Endothelial cell of umbilical vein (primary cell): ENCODE results near the gene FIGNL2. TPM values are rescaled to one million over a fixed set of nuclear protein-coding genes. Genes with fewer than 3 reads are reported as not detected.

Experiments
- BruUV-seq: library from RNA; stranded (reverse); fragments of 400-500 nt; replicated peaks from 2 replicates; lab custom pipeline; 2021; lab: Mats Ljungman, UMichigan
- CTCF ChIA-PET: fragments of 300-600, 350-600 bp; sonication (Branson Sonifier 250); formaldehyde crosslinking; loops from one replicate; lab custom pipeline; 2021; ENCODE audit warnings: antibody characterized with exemption, inconsistent platforms; lab: Charles Lee
- POLR2A ChIA-PET: fragments of 300-600, 350-600 bp; sonication (Branson Sonifier 250); formaldehyde crosslinking; loops from one replicate; lab custom pipeline; 2021; ENCODE audit warnings: antibody characterized with exemption, inconsistent platforms; lab: Charles Lee
- DNase-seq: peaks from one replicate; pipeline ENCODE4 v3.0.0-alpha.2; 2011; ENCODE audit warnings: low read depth, low spot score
- FAIRE-seq: peaks from 2 replicates; lab custom pipeline; 2011; peaks lifted over from hg19 to GRCh38; lab: Jason Lieb, UNC
- H2AFZ ChIP-seq: 2 replicates; pipeline ENCODE4 v1.6.0; 2012; ENCODE audit warnings: low read depth, low read length, control low read depth, inconsistent platforms
- H3K27ac ChIP-seq: 2 replicates; pipeline ENCODE4 v1.5.1; 2011; ENCODE audit warnings: low read depth, mild to moderate bottlenecking, control low read depth, low read length, moderate library complexity; ENCODE audit not compliant: insufficient read depth
- H3K27me3 ChIP-seq, 2 experiments: 2 replicates each; pipeline versions ENCODE4 v1.6.0 to v1.6.1; 2011; ENCODE audit warnings: low read length in 2 of 2, mixed read lengths in 1 of 2; ENCODE audit not compliant: control insufficient read depth in 2 of 2, insufficient read depth in 2 of 2
- H3K36me3 ChIP-seq, 2 experiments: 2 replicates in 1 of 2; 3 replicates in 1 of 2; pipeline ENCODE4 v1.5.1; 2011; ENCODE audit warnings: low read length in 2 of 2, mild to moderate bottlenecking in 1 of 2, moderate library complexity in 1 of 2; ENCODE audit not compliant: control insufficient read depth in 2 of 2, insufficient read depth in 2 of 2; ENCODE audit errors: extremely low read depth in 1 of 2
- H3K4me1 ChIP-seq: 3 replicates; pipeline ENCODE4 v1.5.1; 2011; ENCODE audit warnings: mild to moderate bottlenecking, low read length; ENCODE audit not compliant: control insufficient read depth, insufficient read depth; ENCODE audit errors: extremely low read depth
- H3K4me2 ChIP-seq: 2 replicates; pipeline ENCODE4 v1.6.1; 2011; ENCODE audit warnings: low read length, control low read depth, mixed read lengths; ENCODE audit not compliant: insufficient read depth
- H3K4me3 ChIP-seq, 3 experiments: fragments of 200-600 bp in 1 of 3; sonication (generic), shearing (Covaris generic) in 1 of 3; replicated peaks in 1 of 3; 2 replicates each; pipeline ENCODE4 v1.5.1; 2011 to 2016; ENCODE audit warnings: control low read depth in 3 of 3, low read length in 3 of 3, mild to moderate bottlenecking in 2 of 3, inconsistent platforms in 1 of 3, low read depth in 1 of 3, moderate library complexity in 1 of 3; ENCODE audit not compliant: insufficient read depth in 1 of 3
- H3K79me2 ChIP-seq: 2 replicates; pipeline ENCODE4 v1.6.0; 2012; ENCODE audit warnings: low read length, inconsistent platforms; ENCODE audit not compliant: control insufficient read depth, insufficient read depth
- H3K9ac ChIP-seq: replicated peaks from 2 replicates; pipeline ENCODE3; 2011; ENCODE audit warnings: low read length, control low read depth; ENCODE audit not compliant: insufficient read depth; ENCODE audit errors: extremely low read depth
- H3K9me1 ChIP-seq: replicated peaks from 3 replicates; pipeline ENCODE4 v1.6.0; 2011; ENCODE audit warnings: mild to moderate bottlenecking, low read length; ENCODE audit not compliant: control insufficient read depth, insufficient read depth; ENCODE audit errors: extremely low read depth
- H3K9me3 ChIP-seq: replicated peaks from 2 replicates; pipeline ENCODE4 v1.5.1; 2012; ENCODE audit warnings: low read length, inconsistent platforms; ENCODE audit not compliant: control insufficient read depth, insufficient read depth
- H4K20me1 ChIP-seq: replicated peaks from 2 replicates; pipeline ENCODE3; 2011; ENCODE audit warnings: mild to moderate bottlenecking, low read length; ENCODE audit not compliant: control insufficient read depth, insufficient read depth; ENCODE audit errors: extremely low read depth
- GATA2 ChIP-seq: IDR thresholded peaks from 2 replicates; pipeline ENCODE4 v1.7.0; 2011; ENCODE audit warnings: low read depth, mild to moderate bottlenecking, moderate library complexity, mixed read lengths, low read length; ENCODE audit not compliant: insufficient read length, insufficient read depth
- MYC ChIP-seq: IDR thresholded peaks from one replicate; pipeline ENCODE4 v1.6.1; 2011; ENCODE audit warnings: mild to moderate bottlenecking, low read depth, low read length
- POLR2A ChIP-seq: IDR thresholded peaks from 2 replicates; pipeline ENCODE4 v1.6.1; 2012; ENCODE audit warnings: low read depth, mild to moderate bottlenecking, control low read depth, low read length
- POLR2AphosphoS5 ChIP-seq: IDR thresholded peaks from 2 replicates; pipeline ENCODE4 v1.6.1; 2012; ENCODE audit warnings: low read depth, mild to moderate bottlenecking, control low read depth, low read length, moderate library complexity; ENCODE audit not compliant: insufficient read depth
- dilution Hi-C: fragments of 300-500 bp; cut with MboI; formaldehyde crosslinking; loops from one replicate; pipeline ENCODE4 v1.15.0; 2019; ENCODE audit warnings: low sequenced_read_pairs; ENCODE audit not compliant: extremely low pct_ligation_motif_present
- intact Hi-C: fragments of 100-400 bp; cut with micrococcal nuclease; formaldehyde crosslinking; loops from one replicate; pipeline ENCODE4 v1.10.0; 2022
- polyA plus RNA-seq, 4 experiments: library from polyadenylated mRNA; depleted of rRNA in 3 of 4; stranded (reverse) in 3 of 4; unstranded in 1 of 4; fragments of >200 nt; gene quantifications; 2 replicates each; pipeline versions ENCODE4 v1.2.1 to v1.2.3, GENCODE V29; 2011 to 2012; ENCODE audit warnings: missing spikeins in 1 of 4
- total RNA-seq: library from RNA; stranded (reverse); gene quantifications from 2 replicates; pipeline ENCODE4 v1.2.3, GENCODE V29; 2021
- TF ChIP-seq, protein P1 (sequence below), 2 donors: IDR thresholded peaks; 1 replicate in 1 of 2; 2 replicates in 1 of 2; pipeline ENCODE4 v1.5.1; 2011; ENCODE audit warnings: low read length in 2 of 2, mild to moderate bottlenecking in 2 of 2, moderate library complexity in 2 of 2, control low read depth in 1 of 2, inconsistent platforms in 1 of 2, low read depth in 1 of 2; ENCODE audit not compliant: insufficient read depth in 1 of 2; ENCODE audit errors: extremely low read depth in 1 of 2
- TF ChIP-seq, protein P2 (sequence below): IDR thresholded peaks from 2 replicates; pipeline ENCODE4 v1.6.1; 2011; ENCODE audit not compliant: insufficient read depth, insufficient read length

The FIGNL2 gene
- total and polyA plus RNA-seq, 2 donors (not counting 3 experiments of a cell fraction or from before 2014, with no cell fraction given): 1.4 to 2.4 TPM

DNA sequence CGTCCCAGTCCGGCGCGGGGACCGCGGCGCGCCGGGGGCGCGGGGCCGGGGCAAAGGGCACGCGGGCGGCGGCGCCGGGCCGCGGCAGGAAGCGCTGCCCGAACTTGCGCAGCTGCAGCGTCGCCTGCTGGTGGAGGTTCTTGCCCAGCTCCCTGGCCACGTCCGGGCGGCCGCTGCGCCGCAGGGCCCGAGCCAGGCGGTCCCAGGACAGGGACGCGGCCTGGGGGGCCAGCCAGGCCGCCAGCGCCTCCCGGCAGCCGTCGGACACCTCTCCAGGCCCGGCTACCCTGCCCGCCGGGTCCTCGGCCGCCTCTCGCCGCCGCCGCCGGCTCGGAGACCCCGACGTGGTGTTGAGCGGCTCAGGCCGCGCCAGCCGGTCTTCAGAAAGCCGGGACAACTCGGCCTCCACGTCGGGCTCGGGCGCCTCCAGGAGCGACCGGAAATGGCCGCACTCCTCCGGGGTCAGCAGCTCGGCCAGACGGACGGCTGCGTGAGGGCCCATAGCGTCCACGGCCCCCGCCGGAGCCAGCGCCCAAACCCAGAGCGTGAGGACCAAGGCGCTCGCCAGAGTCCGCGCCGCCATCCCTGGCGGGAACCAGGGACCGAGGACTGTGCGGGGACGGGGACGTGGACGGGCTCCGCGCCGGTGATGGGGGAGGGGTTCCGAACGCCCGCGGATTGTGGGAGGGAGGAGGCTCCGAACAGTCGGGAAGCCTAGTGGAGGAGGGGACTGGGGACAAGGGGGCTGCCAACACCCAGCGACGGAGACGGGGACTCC is 34.0 kb downstream of the FIGNL2 start:
- DNase-seq (peak; percentile 72), FAIRE-seq (peak; percentile 75)
- H3K36me3 ChIP-seq: no peaks in the 10 kb centered on the region
- H3K9me1 ChIP-seq: no peaks in the 10 kb centered on the region
- BruUV-seq: no TSS peak
- H3K79me2 ChIP-seq: no peaks in the 10 kb centered on the region
- peaks cover 9% of the 10 kb centered on the region for H3K4me1 ChIP-seq
- POLR2A ChIA-PET: interaction anchor here (0.7 kb wide), 1 partner anchor 121 kb away, joined by 5 read pairs; no protein-coding TSS in a partner anchor
- peak overlapping the region; percentile 74 for H3K27ac ChIP-seq
- peak overlapping the region; percentile 80 for H2AFZ ChIP-seq
- H3K9me3 ChIP-seq: no peaks in the 10 kb centered on the region
- peak overlapping the region; percentile 87 for H3K9ac ChIP-seq
- H4K20me1 ChIP-seq: no peaks in the 10 kb centered on the region
- peak overlapping the region; percentile 40 to 46 (median 46) for H3K4me3 ChIP-seq
- TF ChIP-seq, protein P1, sequence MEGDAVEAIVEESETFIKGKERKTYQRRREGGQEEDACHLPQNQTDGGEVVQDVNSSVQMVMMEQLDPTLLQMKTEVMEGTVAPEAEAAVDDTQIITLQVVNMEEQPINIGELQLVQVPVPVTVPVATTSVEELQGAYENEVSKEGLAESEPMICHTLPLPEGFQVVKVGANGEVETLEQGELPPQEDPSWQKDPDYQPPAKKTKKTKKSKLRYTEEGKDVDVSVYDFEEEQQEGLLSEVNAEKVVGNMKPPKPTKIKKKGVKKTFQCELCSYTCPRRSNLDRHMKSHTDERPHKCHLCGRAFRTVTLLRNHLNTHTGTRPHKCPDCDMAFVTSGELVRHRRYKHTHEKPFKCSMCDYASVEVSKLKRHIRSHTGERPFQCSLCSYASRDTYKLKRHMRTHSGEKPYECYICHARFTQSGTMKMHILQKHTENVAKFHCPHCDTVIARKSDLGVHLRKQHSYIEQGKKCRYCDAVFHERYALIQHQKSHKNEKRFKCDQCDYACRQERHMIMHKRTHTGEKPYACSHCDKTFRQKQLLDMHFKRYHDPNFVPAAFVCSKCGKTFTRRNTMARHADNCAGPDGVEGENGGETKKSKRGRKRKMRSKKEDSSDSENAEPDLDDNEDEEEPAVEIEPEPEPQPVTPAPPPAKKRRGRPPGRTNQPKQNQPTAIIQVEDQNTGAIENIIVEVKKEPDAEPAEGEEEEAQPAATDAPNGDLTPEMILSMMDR (IDR thresholded peaks at IDR 0.05; ENCODE audit: extremely low read depth in 1 of 2, insufficient read depth in 1 of 2, low read depth in 1 of 2, low read length in 2 of 2): peak; percentile 73 to 80
- TF ChIP-seq, protein P2, sequence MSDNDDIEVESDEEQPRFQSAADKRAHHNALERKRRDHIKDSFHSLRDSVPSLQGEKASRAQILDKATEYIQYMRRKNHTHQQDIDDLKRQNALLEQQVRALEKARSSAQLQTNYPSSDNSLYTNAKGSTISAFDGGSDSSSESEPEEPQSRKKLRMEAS: peak; percentile 17
- TF ChIP-seq POLR2A (peak; percentile 55), MYC (no peak), POLR2AphosphoS5 (peak; percentile 50), GATA2 (no peak)
- intact Hi-C loops (loop anchor here (1.0 to 5.0 kb wide), 6 partner anchors 60 to 393 kb away; no protein-coding TSS in a partner anchor), dilution Hi-C loops (no loop called here)
- H3K27me3 ChIP-seq: no peaks in the 10 kb centered on the region
- CTCF ChIA-PET: interaction anchor here (0.6 to 6.9 kb wide), 26 partner anchors 10 to 473 kb away, joined by 3 to 52 read pairs (median 5); partner anchors contain the start of genes SCN8A and SLC4A8
- H3K4me2 ChIP-seq: peak overlapping the region; percentile 78
